ENCODE data around the gene SOD2. TPM values are rescaled to one million over a fixed set of nuclear protein-coding genes. Genes with fewer than 3 reads are reported as not detected.

Gene SOD2
- total RNA-seq, 1 experiment from 2014 or later = 98.6 TPM

DNA sequence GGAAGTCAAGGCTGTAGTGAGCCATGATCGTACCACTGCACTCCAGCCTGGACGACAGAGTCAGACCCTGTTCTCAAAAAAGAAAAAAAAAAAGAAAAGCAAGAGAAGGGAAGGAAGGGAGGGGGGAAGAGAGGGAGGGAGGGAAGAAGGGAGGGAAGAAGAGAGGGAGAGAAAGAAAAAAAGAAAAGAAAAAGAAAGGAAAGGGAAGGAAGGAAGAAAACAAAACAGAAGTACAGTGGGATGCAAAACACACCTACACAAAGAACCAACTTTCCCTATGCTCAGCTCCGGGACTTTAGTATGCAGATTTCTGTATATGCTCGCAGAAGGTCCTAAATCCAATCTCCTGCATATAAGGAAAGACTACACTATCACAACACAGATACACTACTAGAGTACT lies 31.7 kb upstream of the SOD2 start:
- no peak overlapping the region for H3K27ac ChIP-seq (ENCODE audit: low read depth, low read length)
- ChIA-PET POLR2A (no interaction called here), CTCF (no interaction called here), RAD21 (ENCODE audit: low non-redundant PET in 1 of 2, low total read pairs in 2 of 2, uncharacterized antibody in 2 of 2, unreplicated experiment in 2 of 2) (no interaction called here)
- no peak overlapping the region for H3K9ac ChIP-seq (ENCODE audit: low read length)
- H2AFZ ChIP-seq (ENCODE audit: low read depth, low read length, poor library complexity, severe bottlenecking) = no peak overlapping the region
- H3K4me3 ChIP-seq (replicated peaks in 1 of 2; ENCODE audit: low read depth in 1 of 2, low read length in 2 of 2) = no peak overlapping the region
- no TSS peak for BruUV-seq (replicated peaks)
- no peaks in the 10 kb centered on the region for H3K9me3 ChIP-seq (ENCODE audit: control insufficient read depth in 1 of 2, insufficient read depth in 1 of 2, low read depth in 1 of 2, low read length in 2 of 2)
- H4K20me1 ChIP-seq (ENCODE audit: insufficient read depth) = peaks cover 11% of the 10 kb centered on the region; the same call in 1 of the 2 replicates
- H3K79me2 ChIP-seq (ENCODE audit: insufficient read depth, low read length) = peaks cover 70% of the 10 kb centered on the region
- DNase-seq (ENCODE audit: low read depth, low spot score) (no peak), ATAC-seq (no peak)
- no peak for TF ChIP-seq FOSL1 (IDR thresholded peaks at IDR 0.05; ENCODE audit: low read depth)
- no peak for TF ChIP-seq ELF1 (IDR thresholded peaks at IDR 0.05; ENCODE audit: borderline replicate concordance, low read depth)
- TF ChIP-seq EZH2 (IDR thresholded peaks at IDR 0.05) = no peak
- no peak for TF ChIP-seq ZNF274 (IDR thresholded peaks at IDR 0.05; ENCODE audit: low read depth, low read length)
- TF ChIP-seq, protein P1, sequence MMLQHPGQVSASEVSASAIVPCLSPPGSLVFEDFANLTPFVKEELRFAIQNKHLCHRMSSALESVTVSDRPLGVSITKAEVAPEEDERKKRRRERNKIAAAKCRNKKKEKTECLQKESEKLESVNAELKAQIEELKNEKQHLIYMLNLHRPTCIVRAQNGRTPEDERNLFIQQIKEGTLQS (IDR thresholded peaks at IDR 0.05) = no peak
- TF ChIP-seq SIN3A (IDR thresholded peaks at IDR 0.05; ENCODE audit: low read depth) = no peak
- TF ChIP-seq RAD21 (IDR thresholded peaks at IDR 0.05; ENCODE audit: low read depth) = no peak
- no peak for TF ChIP-seq SP1 (IDR thresholded peaks at IDR 0.05; ENCODE audit: low read depth)
- no peak for TF ChIP-seq JUND (IDR thresholded peaks at IDR 0.05)
- TF ChIP-seq POLR2A (IDR thresholded peaks at IDR 0.05; ENCODE audit: borderline replicate concordance, extremely low read depth, insufficient read depth, insufficient read length) = no peak
- TF ChIP-seq, protein P2, sequence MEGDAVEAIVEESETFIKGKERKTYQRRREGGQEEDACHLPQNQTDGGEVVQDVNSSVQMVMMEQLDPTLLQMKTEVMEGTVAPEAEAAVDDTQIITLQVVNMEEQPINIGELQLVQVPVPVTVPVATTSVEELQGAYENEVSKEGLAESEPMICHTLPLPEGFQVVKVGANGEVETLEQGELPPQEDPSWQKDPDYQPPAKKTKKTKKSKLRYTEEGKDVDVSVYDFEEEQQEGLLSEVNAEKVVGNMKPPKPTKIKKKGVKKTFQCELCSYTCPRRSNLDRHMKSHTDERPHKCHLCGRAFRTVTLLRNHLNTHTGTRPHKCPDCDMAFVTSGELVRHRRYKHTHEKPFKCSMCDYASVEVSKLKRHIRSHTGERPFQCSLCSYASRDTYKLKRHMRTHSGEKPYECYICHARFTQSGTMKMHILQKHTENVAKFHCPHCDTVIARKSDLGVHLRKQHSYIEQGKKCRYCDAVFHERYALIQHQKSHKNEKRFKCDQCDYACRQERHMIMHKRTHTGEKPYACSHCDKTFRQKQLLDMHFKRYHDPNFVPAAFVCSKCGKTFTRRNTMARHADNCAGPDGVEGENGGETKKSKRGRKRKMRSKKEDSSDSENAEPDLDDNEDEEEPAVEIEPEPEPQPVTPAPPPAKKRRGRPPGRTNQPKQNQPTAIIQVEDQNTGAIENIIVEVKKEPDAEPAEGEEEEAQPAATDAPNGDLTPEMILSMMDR (IDR thresholded peaks at IDR 0.05 in 2 of 3, conservative IDR thresholded peaks at IDR 0.05 in 1 of 3; ENCODE audit: borderline replicate concordance in 1 of 3, insufficient read depth in 1 of 3, low read depth in 2 of 3, low read length in 2 of 3) = no peak
- TF ChIP-seq REST (IDR thresholded peaks at IDR 0.05; ENCODE audit: low read depth) = no peak
- TF ChIP-seq ZBTB33 (IDR thresholded peaks at IDR 0.05; ENCODE audit: extremely low read depth, insufficient replicate concordance, low read length) = no peak
- TF ChIP-seq EGR1 (IDR thresholded peaks at IDR 0.05; ENCODE audit: low read depth) = no peak
- TF ChIP-seq EZH2phosphoT487 (IDR thresholded peaks at IDR 0.05; ENCODE audit: borderline replicate concordance) = no peak
- TF ChIP-seq SRF (IDR thresholded peaks at IDR 0.05; ENCODE audit: low read depth) = no peak
- TF ChIP-seq ZFX (IDR thresholded peaks at IDR 0.05) = no peak
- TF ChIP-seq POLR2AphosphoS5 (IDR thresholded peaks at IDR 0.05; ENCODE audit: low read depth, low read length) = no peak
- TF ChIP-seq YY1 (IDR thresholded peaks at IDR 0.05; ENCODE audit: extremely low read depth, insufficient replicate concordance, low read depth, low read length) = no peak
- H3K9me2 ChIP-seq (ENCODE audit: insufficient read depth) = no peaks in the 10 kb centered on the region
- peak overlapping the region; percentile 79 for H3K4me2 ChIP-seq (ENCODE audit: low read length)
- H3K4me1 ChIP-seq (ENCODE audit: control insufficient read depth in 1 of 2, insufficient read depth in 2 of 2, low read length in 2 of 2) = peaks cover 8 to 24% of the 10 kb centered on the region in 2 experiments; a peak in 3 of 4 replicates
- no peaks in the 10 kb centered on the region for H3K27me3 ChIP-seq (ENCODE audit: insufficient read depth, low read length)
- H3K36me3 ChIP-seq (ENCODE audit: control insufficient read depth in 1 of 2, insufficient read depth in 2 of 2, low read length in 2 of 2) = peaks cover 0 to 4% of the 10 kb centered on the region in 2 experiments; a peak in 1 of 4 replicates
- intact Hi-C loops (cut with micrococcal nuclease) = loop anchor here (10.0 kb wide), 1 partner anchor 730 kb away; no protein-coding TSS in a partner anchor
